HCT116 (cell line): ENCODE measurements around the gene HECW1. TPM values are rescaled to one million over a fixed set of nuclear protein-coding genes. Genes with fewer than 3 reads are reported as not detected.

Experiments used
- ATAC-seq: fragments of 200-7000 bp; cut with Tn5 transposase; 2 replicates; pipeline ENCODE4 v1.9.1; 2020; ENCODE audit warnings: mild to moderate bottlenecking, moderate library complexity
- BruUV-seq: library from RNA; stranded (reverse); fragments of 400-500 nt; replicated peaks from 2 replicates; lab custom pipeline; 2021; lab: Mats Ljungman, UMichigan
- CTCF ChIA-PET: fragments of 300-600 bp; sonication (Branson Sonifier 250); formaldehyde crosslinking; loops from one replicate; lab custom pipeline; 2021; ENCODE audit warnings: antibody characterized with exemption; lab: Charles Lee
- POLR2A ChIA-PET: fragments of 300-600, 350-600 bp; sonication (Branson Sonifier 250); formaldehyde crosslinking; loops from one replicate; lab custom pipeline; 2021; ENCODE audit warnings: antibody characterized with exemption; lab: Charles Lee
- RAD21 ChIA-PET, 2 experiments: fragments of 300-600 bp; sonication (Branson Sonifier 250); formaldehyde crosslinking; loops; one replicate each; lab custom pipeline; 2023; ENCODE audit warnings: low total read pairs in 2 of 2; ENCODE audit not compliant: uncharacterized antibody in 2 of 2, unreplicated experiment in 2 of 2, low non-redundant PET in 1 of 2; lab: Charles Lee
- DNase-seq: peaks from one replicate; pipeline ENCODE4 v3.0.0-alpha.2; 2010; ENCODE audit warnings: low read depth, low spot score
- H2AFZ ChIP-seq: fragments of 200-600 bp; shearing (Covaris generic), sonication (generic); 2 replicates; pipeline ENCODE4 v1.6.1; 2017; ENCODE audit warnings: low read depth, mixed run types, mixed read lengths, antibody characterized with exemption, low read length; ENCODE audit not compliant: poor library complexity, severe bottlenecking
- H3K27ac ChIP-seq: 2 replicates; pipeline ENCODE4 v1.5.1; 2012; ENCODE audit warnings: low read depth, low read length
- H3K27me3 ChIP-seq: fragments of 200-600 bp; sonication (generic); 2 replicates; pipeline ENCODE4 v1.6.1; 2016; ENCODE audit warnings: mixed run types, low read length, mixed read lengths; ENCODE audit not compliant: insufficient read depth
- H3K36me3 ChIP-seq, 2 experiments: fragments of 200-500 bp in 1 of 2; fragments of 200-600 bp in 1 of 2; sonication (Bioruptor generic) in 1 of 2; sonication (generic) in 1 of 2; 2 replicates each; pipeline versions ENCODE4 v1.5.1 to v1.6.1; 2014 to 2016; ENCODE audit warnings: low read length in 2 of 2, inconsistent platforms in 1 of 2, mixed read lengths in 1 of 2, mixed run types in 1 of 2; ENCODE audit not compliant: insufficient read depth in 2 of 2, control insufficient read depth in 1 of 2
- H3K4me1 ChIP-seq, 2 experiments: fragments of 200-600 bp in 1 of 2; sonication (generic) in 1 of 2; 2 replicates each; pipeline versions ENCODE4 v1.5.1 to v1.6.1; 2012 to 2017; ENCODE audit warnings: low read length in 2 of 2, inconsistent platforms in 1 of 2, mild to moderate bottlenecking in 1 of 2, mixed read lengths in 1 of 2, mixed run types in 1 of 2, moderate library complexity in 1 of 2; ENCODE audit not compliant: insufficient read depth in 2 of 2, control insufficient read depth in 1 of 2
- H3K4me2 ChIP-seq: fragments of 200-600 bp; sonication (generic); 2 replicates; pipeline ENCODE4 v1.6.1; 2017; ENCODE audit warnings: mixed run types, low read length, mixed read lengths
- H3K4me3 ChIP-seq, 2 experiments: fragments of 200-600 bp in 1 of 2; sonication (generic) in 1 of 2; replicated peaks in 1 of 2; 2 replicates each; pipeline ENCODE4 v1.5.1; 2011 to 2016; ENCODE audit warnings: low read length in 2 of 2, control low read depth in 1 of 2, low read depth in 1 of 2, mild to moderate bottlenecking in 1 of 2, mixed read lengths in 1 of 2, mixed run types in 1 of 2
- H3K79me2 ChIP-seq: fragments of 200-600 bp; sonication (generic); 2 replicates; pipeline ENCODE4 v1.6.1; 2017; ENCODE audit warnings: mild to moderate bottlenecking, mixed run types, low read length, moderate library complexity, mixed read lengths; ENCODE audit not compliant: insufficient read depth
- H3K9ac ChIP-seq: fragments of 200-600 bp; sonication (generic); 2 replicates; pipeline ENCODE4 v1.6.1; 2016; ENCODE audit warnings: low read length, mixed read lengths
- H3K9me2 ChIP-seq: fragments of 200-600 bp; sonication (generic), shearing (Covaris generic); 2 replicates; pipeline ENCODE4 v1.6.1; 2017; ENCODE audit warnings: mixed run types, mild to moderate bottlenecking, moderate library complexity; ENCODE audit not compliant: insufficient read depth
- H3K9me3 ChIP-seq, 2 experiments: fragments of 200-500 bp in 1 of 2; fragments of 200-600 bp in 1 of 2; sonication (Bioruptor generic) in 1 of 2; sonication (generic) in 1 of 2; 2 replicates each; pipeline ENCODE4 v1.6.1; 2014 to 2017; ENCODE audit warnings: low read length in 2 of 2, mixed read lengths in 2 of 2, inconsistent platforms in 1 of 2, low read depth in 1 of 2, mild to moderate bottlenecking in 1 of 2, mixed run types in 1 of 2, moderate library complexity in 1 of 2; ENCODE audit not compliant: control insufficient read depth in 1 of 2, insufficient read depth in 1 of 2
- H4K20me1 ChIP-seq: fragments of 200-600 bp; sonication (generic), shearing (Covaris generic); 2 replicates; pipeline ENCODE4 v1.6.1; 2017; ENCODE audit warnings: mixed run types, mild to moderate bottlenecking, moderate library complexity; ENCODE audit not compliant: insufficient read depth
- ATF3 ChIP-seq: IDR thresholded peaks from 2 replicates; pipeline ENCODE4 v1.6.1; 2012
- CEBPB ChIP-seq: IDR thresholded peaks from 2 replicates; pipeline ENCODE4 v1.6.1; 2012; ENCODE audit warnings: low read depth
- EGR1 ChIP-seq: IDR thresholded peaks from 2 replicates; pipeline ENCODE4 v1.6.1; 2012; ENCODE audit warnings: low read depth
- MAX ChIP-seq: IDR thresholded peaks from 2 replicates; pipeline ENCODE4 v1.6.1; 2012
- POLR2A ChIP-seq: IDR thresholded peaks from 2 replicates; pipeline ENCODE4 v1.7.0; 2011; ENCODE audit warnings: borderline replicate concordance; ENCODE audit not compliant: insufficient read depth, insufficient read length; ENCODE audit errors: extremely low read depth
- POLR2AphosphoS5 ChIP-seq: IDR thresholded peaks from 2 replicates; pipeline ENCODE4 v1.6.1; 2011; ENCODE audit warnings: mild to moderate bottlenecking, low read depth, low read length, moderate library complexity
- RAD21 ChIP-seq: IDR thresholded peaks from 2 replicates; pipeline ENCODE4 v1.6.1; 2012; ENCODE audit warnings: low read depth, mild to moderate bottlenecking
- SP1 ChIP-seq: IDR thresholded peaks from 2 replicates; pipeline ENCODE4 v1.6.1; 2012; ENCODE audit warnings: low read depth
- ZBTB33 ChIP-seq: IDR thresholded peaks from 2 replicates; pipeline ENCODE4 v1.6.1; 2011; ENCODE audit warnings: mild to moderate bottlenecking, low read length, moderate library complexity; ENCODE audit not compliant: insufficient replicate concordance; ENCODE audit errors: extremely low read depth
- ZFX ChIP-seq: fragments of 450-650 bp; IDR thresholded peaks from 2 replicates; pipeline ENCODE4 v1.6.1; 2017
- ZNF274 ChIP-seq: fragments of 200-500 bp; sonication (Bioruptor generic); IDR thresholded peaks from 2 replicates; pipeline ENCODE4 v1.6.1; 2014; ENCODE audit warnings: mild to moderate bottlenecking, low read depth, low read length, inconsistent platforms
- intact Hi-C: fragments of 100-400 bp; cut with micrococcal nuclease; formaldehyde crosslinking; loops from 2 replicates; pipeline ENCODE4 v1.10.0; 2022
- total RNA-seq: library from RNA; stranded (reverse); gene quantifications from one replicate; pipeline ENCODE4 v1.2.1, GENCODE V29; 2021; ENCODE audit not compliant: unreplicated experiment

HECW1 gene
- total RNA-seq, 1 experiment from 2014 or later, result 5.6 TPM

GRCh38 chr7:43589728-43590127 is 477.3 kb downstream of the HECW1 start (continued):
- TF ChIP-seq ATF3, result no peak
- TF ChIP-seq POLR2AphosphoS5, result no peak
- TF ChIP-seq, all 23 proteins: peak for 0

GRCh38 chr7:43590862-43591557 is 478.6 kb downstream of the HECW1 start:
- CTCF ChIA-PET, result interaction anchor here (1.3 kb wide), 1 partner anchor 8 kb away, joined by 11 read pairs; the partner anchor contains the start of gene STK17A
- TF ChIP-seq POLR2AphosphoS5, result no peak
- no peak for TF ChIP-seq EGR1
- no peak for TF ChIP-seq CEBPB
- TF ChIP-seq POLR2A, result no peak
- Histone ChIP-seq H3K9ac (no peak overlapping the region), H3K9me3 (no peaks in the 10 kb centered on the region), H3K36me3 (no peaks in the 10 kb centered on the region), H2AFZ (no peak overlapping the region), H3K4me3 (no peak overlapping the region), H3K9me2 (no peaks in the 10 kb centered on the region), H3K79me2 (peaks cover 92% of the 10 kb centered on the region), H3K27ac (no peak overlapping the region), H4K20me1 (peaks cover 5% of the 10 kb centered on the region; the same call in 1 of the 2 replicates), H3K27me3 (no peaks in the 10 kb centered on the region), H3K4me1 (peaks cover 5 to 31% of the 10 kb centered on the region in 2 experiments), H3K4me2 (no peak overlapping the region)
- BruUV-seq, result no TSS peak
- POLR2A ChIA-PET, result no interaction called here
- no peak for DNase-seq
- ATAC-seq, result no peak
- intact Hi-C loops, result no loop called here
- RAD21 ChIA-PET, result no interaction called here

GRCh38 chr7:43591558-43592180 is 479.2 kb downstream of the HECW1 start:
- ChIA-PET POLR2A (no interaction called here), CTCF (interaction anchor here (1.3 kb wide), 1 partner anchor 9 kb away, joined by 11 read pairs; the partner anchor contains the start of gene STK17A), RAD21 (no interaction called here)
- Histone ChIP-seq H3K9me3 (no peaks in the 10 kb centered on the region), H3K27ac (no peak overlapping the region), H2AFZ (no peak overlapping the region), H3K9me2 (no peaks in the 10 kb centered on the region), H3K4me3 (no peak overlapping the region), H3K79me2 (peaks cover 87% of the 10 kb centered on the region), H3K9ac (no peak overlapping the region), H3K4me2 (no peak overlapping the region), H3K27me3 (no peaks in the 10 kb centered on the region), H4K20me1 (peaks cover 5% of the 10 kb centered on the region; the same call in 1 of the 2 replicates), H3K36me3 (no peaks in the 10 kb centered on the region), H3K4me1 (peaks cover 11 to 33% of the 10 kb centered on the region in 2 experiments)
- DNase-seq, result no peak
- intact Hi-C loops, result no loop called here
- no TSS peak for BruUV-seq
- ATAC-seq, result no peak
- no peak for TF ChIP-seq RAD21
- no peak for TF ChIP-seq CEBPB
- TF ChIP-seq ZBTB33, result no peak
- TF ChIP-seq EGR1, result no peak
- no peak for TF ChIP-seq ZFX
- no peak for TF ChIP-seq POLR2AphosphoS5
- TF ChIP-seq ZNF274, result no peak
- no peak for TF ChIP-seq SP1
- no peak for TF ChIP-seq MAX
